Tongue (tissue), 2 donors: ENCODE results near the gene LARGE1. TPM values are rescaled to one million over a fixed set of nuclear protein-coding genes. Genes with fewer than 3 reads are reported as not detected.

Experiments
- DNase-seq: peaks from one replicate; pipeline ENCODE4 v3.0.0-alpha.2; 2015
- total RNA-seq: library from RNA; depleted of rRNA; stranded (reverse); fragments of >200 nt; gene quantifications from one replicate; pipeline ENCODE4 v1.2.3, GENCODE V29; 2014

Gene LARGE1
- total RNA-seq, 1 donor from 2014 or later: 18.3 TPM

- no peak for DNase-seq
Observed at GRCh38 chr22:33720166-33720878, 200.0 kb downstream of the LARGE1 start.

- DNase-seq: no peak
Observed at GRCh38 chr22:33717694-33718396, 202.4 kb downstream of the LARGE1 start.

GRCh38 chr22:33715237-33715985 is 204.9 kb downstream of the LARGE1 start:
- DNase-seq: no peak

- peak; percentile 75 for DNase-seq
Observed at GRCh38 chr22:33710326-33710725, 209.9 kb downstream of the LARGE1 start.

DNA sequence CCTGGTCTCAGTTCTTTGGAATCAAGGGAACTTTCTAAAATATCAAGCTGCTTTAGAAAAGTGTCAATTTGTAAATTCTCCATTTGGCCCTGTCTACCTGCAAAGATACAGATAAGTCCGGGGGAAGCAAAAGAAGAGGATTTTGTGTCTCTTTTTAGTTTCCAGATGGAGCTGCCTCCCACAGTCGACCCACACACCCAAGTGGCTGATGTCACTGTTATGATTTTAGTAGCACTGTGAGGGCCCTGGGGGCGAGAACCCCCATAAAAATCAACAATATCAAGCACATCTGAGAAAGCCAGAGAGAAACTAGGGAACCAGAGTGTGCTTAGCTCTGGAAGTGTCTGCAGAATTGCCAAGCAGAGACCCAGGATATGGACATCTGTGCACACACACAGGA is 212.7 kb downstream of the LARGE1 start:
- no peak for DNase-seq

DNA sequence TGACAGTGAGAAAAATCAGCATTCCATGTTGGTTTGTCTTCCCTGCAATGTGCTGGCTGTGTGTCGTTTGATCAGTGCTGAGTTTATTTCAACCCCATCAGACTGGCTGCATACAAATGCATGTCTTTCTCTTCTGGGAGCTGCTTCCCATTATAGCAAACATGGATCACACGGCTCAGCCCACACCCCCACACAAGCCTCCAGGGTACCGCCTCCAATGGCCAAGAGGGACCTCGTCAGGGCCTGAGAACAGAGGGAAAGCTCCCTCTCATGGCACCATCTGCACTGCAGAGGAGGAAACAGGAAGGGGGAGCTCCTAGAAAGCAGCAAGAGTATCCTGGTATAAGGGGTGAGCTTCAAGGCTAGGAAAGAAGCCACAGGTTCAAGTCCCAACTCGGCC is 214.2 kb downstream of the LARGE1 start:
- DNase-seq: no peak

GRCh38 chr22:33699176-33699575 is 221.1 kb downstream of the LARGE1 start:
- DNase-seq: peak; percentile 40

GRCh38 chr22:33697640-33698039 is 222.6 kb downstream of the LARGE1 start:
- no peak for DNase-seq

GRCh38 chr22:33691057-33691630 is 229.1 kb downstream of the LARGE1 start:
- peak; percentile 31 for DNase-seq

GRCh38 chr22:33688903-33689302 is 231.4 kb downstream of the LARGE1 start:
- DNase-seq: no peak

DNA sequence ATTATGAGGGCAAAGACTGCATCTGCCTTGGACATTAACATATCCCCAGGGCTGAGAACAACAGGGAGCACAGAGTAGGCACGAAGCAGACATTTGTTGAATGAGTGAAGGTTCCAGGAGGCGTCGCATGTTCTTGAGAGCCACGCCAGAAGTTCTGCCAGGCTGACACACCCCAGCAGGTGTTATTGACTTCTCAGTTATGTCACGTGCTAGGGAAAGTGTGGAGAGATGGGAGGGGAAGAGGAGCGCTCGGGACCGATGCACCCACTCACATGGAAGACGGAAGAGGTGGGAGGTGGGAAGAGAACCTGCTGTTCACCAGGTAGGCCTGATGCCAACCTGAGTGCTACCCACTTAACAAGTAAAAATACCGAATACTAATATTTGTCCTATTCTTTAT is 232.8 kb downstream of the LARGE1 start:
- no peak for DNase-seq

DNA sequence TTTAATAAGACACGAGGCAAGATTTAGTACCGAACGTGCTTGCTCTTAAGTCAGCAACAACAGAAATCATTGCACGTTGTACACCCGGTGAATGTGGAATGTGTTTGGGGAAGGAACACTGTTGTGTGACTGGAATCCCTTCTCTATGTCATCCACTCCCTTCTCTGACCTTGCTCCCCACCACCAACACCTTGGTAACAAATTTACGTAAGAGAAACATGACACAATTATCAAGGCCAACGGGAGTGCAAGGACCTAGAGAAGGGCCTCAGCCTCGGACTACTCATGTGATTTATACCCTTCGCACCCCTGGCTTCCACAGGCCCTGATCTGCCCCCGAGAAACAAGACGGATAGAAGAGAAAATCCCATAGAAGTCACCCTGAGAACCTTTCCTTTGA is 236.2 kb downstream of the LARGE1 start:
- DNase-seq: no peak

GRCh38 chr22:33682927-33683326 is 237.3 kb downstream of the LARGE1 start:
- DNase-seq: no peak

DNA sequence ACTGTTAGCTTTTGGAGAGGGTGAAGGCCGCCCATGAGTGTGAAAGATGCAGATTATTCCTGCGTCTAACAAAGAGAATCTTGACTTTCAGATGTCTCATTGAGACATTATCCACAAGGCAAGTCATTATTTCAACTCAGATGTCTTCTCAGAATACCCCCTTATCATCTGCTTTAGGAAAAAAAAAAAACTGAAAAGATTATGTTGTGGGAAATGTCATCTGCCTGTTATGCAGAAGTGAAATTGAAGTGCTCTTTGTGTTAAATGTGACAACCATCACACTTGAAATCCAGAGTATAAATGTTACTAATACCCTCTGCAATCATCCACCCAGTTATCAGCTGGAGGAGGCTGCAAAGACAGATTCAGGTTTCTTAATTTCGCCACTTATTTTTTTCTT is 239.6 kb downstream of the LARGE1 start:
- DNase-seq: no peak

DNA sequence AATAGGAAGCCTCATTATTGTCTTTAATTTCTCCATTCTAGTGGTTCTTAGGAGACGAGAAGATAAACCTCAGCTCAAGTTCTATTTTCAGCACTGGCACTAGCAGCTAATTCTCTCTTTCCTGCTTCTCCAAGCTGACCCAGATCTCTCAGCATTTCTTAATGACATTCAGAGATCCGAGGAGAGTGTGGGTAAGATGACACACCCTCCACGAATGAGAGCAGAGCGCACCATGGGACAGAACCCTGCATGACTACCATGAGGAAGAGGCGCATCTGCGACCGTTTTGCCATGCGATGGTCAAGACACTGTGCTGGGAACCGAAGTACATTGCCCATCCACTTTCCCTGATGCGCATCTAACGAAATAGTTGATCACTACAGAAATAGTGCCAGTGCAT is 241.8 kb downstream of the LARGE1 start:
- DNase-seq: no peak

GRCh38 chr22:33677536-33677935 is 242.7 kb downstream of the LARGE1 start:
- no peak for DNase-seq

DNA sequence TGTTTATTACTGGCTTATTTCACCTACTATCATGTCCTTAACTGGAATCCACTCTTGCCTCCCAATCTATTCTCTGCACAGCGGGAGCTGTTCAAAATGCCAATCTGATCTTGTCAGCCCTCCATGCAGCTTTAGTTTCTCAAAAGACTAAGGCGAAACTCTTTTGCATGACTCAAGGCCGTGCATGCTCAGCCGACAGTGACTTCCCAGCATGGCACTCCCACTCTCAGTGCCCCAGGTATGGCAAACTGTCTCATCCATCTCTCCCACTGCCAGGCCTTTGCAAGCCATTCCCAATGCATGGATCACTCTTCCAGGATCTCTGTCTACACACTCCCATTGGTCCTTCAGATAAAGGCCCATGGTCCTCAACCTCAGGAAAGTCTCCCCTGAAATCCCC is 245.9 kb downstream of the LARGE1 start:
- no peak for DNase-seq

- DNase-seq: no peak
Observed at GRCh38 chr22:33669746-33670145, 250.5 kb downstream of the LARGE1 start.

DNA sequence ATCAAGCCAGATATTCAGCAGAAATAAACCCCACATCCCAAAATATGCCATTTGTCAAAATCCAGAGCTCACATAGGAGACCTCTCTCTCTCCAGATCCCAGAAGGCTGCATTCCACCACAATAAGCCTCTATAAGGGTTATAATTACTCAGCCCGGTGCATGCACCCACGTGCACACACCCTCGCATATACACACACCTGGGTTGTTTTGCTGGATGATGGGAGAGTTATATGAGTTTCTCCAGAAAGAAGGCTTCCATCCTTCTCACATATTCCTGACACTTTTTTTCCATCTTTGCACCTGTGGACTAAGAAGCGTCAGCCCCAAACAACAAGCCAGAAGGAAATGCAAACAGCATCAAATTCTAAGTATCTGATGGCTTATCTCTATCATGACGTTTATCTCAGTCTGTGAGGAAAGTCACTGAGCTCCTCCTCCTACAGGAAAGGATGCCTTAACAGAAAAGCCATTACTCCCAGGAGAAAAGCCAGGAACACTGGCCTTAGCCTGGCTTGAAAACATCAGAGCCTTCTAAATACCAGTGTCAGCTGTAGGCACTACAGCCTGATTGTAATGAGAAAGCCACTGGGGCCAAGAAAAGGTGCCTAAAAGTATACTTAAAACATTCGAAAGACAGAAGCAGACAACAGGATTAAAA is 253.2 kb downstream of the LARGE1 start:
- DNase-seq: no peak

GRCh38 chr22:33666279-33666960 is 253.9 kb downstream of the LARGE1 start:
- DNase-seq: no peak

GRCh38 chr22:33659448-33659847 is 260.8 kb downstream of the LARGE1 start:
- peak; percentile 85 for DNase-seq

DNA sequence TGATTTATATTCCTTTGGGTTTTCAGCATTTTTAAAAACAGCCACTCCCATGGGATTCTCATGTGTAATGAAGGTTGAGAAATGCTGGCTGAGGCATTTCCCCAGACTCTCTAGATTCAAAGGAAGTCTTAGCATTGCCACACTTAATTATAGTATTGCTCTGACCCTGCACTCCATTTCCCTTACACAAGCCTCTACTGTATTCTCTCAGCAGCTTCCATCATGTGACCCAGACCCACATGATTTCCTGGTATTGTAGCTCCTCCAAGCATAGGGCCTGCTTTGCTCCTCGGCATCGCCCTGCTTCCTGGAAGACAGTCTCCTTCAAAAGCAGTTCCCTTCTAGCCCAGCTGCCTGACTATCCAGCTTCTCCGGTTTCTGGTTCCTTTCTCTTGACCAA is 261.5 kb downstream of the LARGE1 start:
- DNase-seq: peak; percentile 67
